WTC11 (cell line): ENCODE measurements around the gene ATG5. TPM values are rescaled to one million over a fixed set of nuclear protein-coding genes. Genes with fewer than 3 reads are reported as not detected.

Experiments used
- ATAC-seq: fragments of 200-7000 bp; cut with Tn5 transposase; 2 replicates; pipeline ENCODE4 v1.10.0; 2021; ENCODE audit warnings: mild to moderate bottlenecking, moderate library complexity
- CTCF ChIA-PET: fragments of 300-600 bp; sonication (Branson Sonifier 250); formaldehyde crosslinking; loops from one replicate; lab custom pipeline; 2021; ENCODE audit warnings: antibody characterized with exemption; lab: Charles Lee
- POLR2A ChIA-PET: fragments of 350-600 bp; sonication (Branson Sonifier 250); formaldehyde crosslinking; loops from one replicate; lab custom pipeline; 2021; ENCODE audit warnings: antibody characterized with exemption; lab: Charles Lee
- DNase-seq: peaks from one replicate; pipeline ENCODE4 v3.0.0; 2021; ENCODE audit warnings: low spot score
- H3K27ac Mint-ChIP-seq: 2 replicates; pipeline ENCODE4 v1.8.0; 2021; ENCODE audit warnings: mixed read lengths
- H3K27me3 Mint-ChIP-seq: 2 replicates; pipeline ENCODE4 v1.8.0; 2021; ENCODE audit warnings: low read depth, mild to moderate bottlenecking, moderate library complexity, mixed read lengths
- H3K36me3 Mint-ChIP-seq: 2 replicates; pipeline ENCODE4 v1.8.0; 2021; ENCODE audit warnings: mixed read lengths
- H3K4me1 Mint-ChIP-seq: 2 replicates; pipeline ENCODE4 v1.8.0; 2022; ENCODE audit warnings: mixed read lengths
- H3K4me3 Mint-ChIP-seq: 2 replicates; pipeline ENCODE4 v1.8.0; 2021; ENCODE audit warnings: mild to moderate bottlenecking, moderate library complexity, mixed read lengths
- H3K9me3 Mint-ChIP-seq: 2 replicates; pipeline ENCODE4 v1.8.0; 2021; ENCODE audit warnings: mixed read lengths
- ARID4B ChIP-seq: sonication (generic); formaldehyde crosslinking; IDR thresholded peaks from 2 replicates; pipeline ENCODE4 v1.8.0; 2023; ENCODE audit warnings: missing genetic modification reagents, mild to moderate bottlenecking, borderline replicate concordance
- E2F1 ChIP-seq: sonication (generic); formaldehyde crosslinking; IDR thresholded peaks from 2 replicates; pipeline ENCODE4 v1.8.0; 2022; ENCODE audit warnings: mild to moderate bottlenecking, missing genetic modification reagents
- ELF4 ChIP-seq: sonication (generic); formaldehyde crosslinking; IDR thresholded peaks from 2 replicates; pipeline ENCODE4 v1.8.1; 2022; ENCODE audit warnings: low read depth, mild to moderate bottlenecking, moderate library complexity, missing genetic modification reagents
- ETV6 ChIP-seq: sonication (generic); formaldehyde crosslinking; IDR thresholded peaks from 2 replicates; pipeline ENCODE4 v1.8.1; 2022; ENCODE audit warnings: mild to moderate bottlenecking, missing genetic modification reagents
- GABPB1 ChIP-seq: sonication (generic); formaldehyde crosslinking; IDR thresholded peaks from 2 replicates; pipeline ENCODE4 v1.8.1; 2023; ENCODE audit warnings: mild to moderate bottlenecking, missing genetic modification reagents
- GTF2I ChIP-seq: fragments of 250-450 bp; sonication (Bioruptor Pico); conservative IDR thresholded peaks from 2 replicates; pipeline ENCODE4 v1.4.0; 2021; ENCODE audit warnings: mild to moderate bottlenecking
- IRF1 ChIP-seq: sonication (generic); formaldehyde crosslinking; IDR thresholded peaks from 2 replicates; pipeline ENCODE4 v1.8.0; 2023; ENCODE audit warnings: missing genetic modification reagents
- MXD4 ChIP-seq: fragments of 250-450 bp; sonication (Bioruptor Pico); IDR thresholded peaks from 2 replicates; pipeline ENCODE4 v1.8.0; 2021; ENCODE audit warnings: mild to moderate bottlenecking, moderate library complexity, borderline replicate concordance
- NFATC4 ChIP-seq: fragments of 250-450 bp; sonication (Bioruptor Pico); IDR thresholded peaks from 2 replicates; pipeline ENCODE4 v1.9.0; 2021; ENCODE audit warnings: mild to moderate bottlenecking
- RORB ChIP-seq: fragments of 250-450 bp; sonication (Bioruptor Pico); IDR thresholded peaks from 2 replicates; pipeline ENCODE4 v1.9.0; 2021; ENCODE audit warnings: mild to moderate bottlenecking
- TEAD4 ChIP-seq: sonication (generic); formaldehyde crosslinking; IDR thresholded peaks from 2 replicates; pipeline ENCODE4 v1.8.0; 2022; ENCODE audit warnings: mild to moderate bottlenecking, missing genetic modification reagents
- TP53 ChIP-seq: sonication (generic); formaldehyde crosslinking; IDR thresholded peaks from 2 replicates; pipeline ENCODE4 v1.8.1; 2023; ENCODE audit warnings: mild to moderate bottlenecking, missing genetic modification reagents
- ZBTB21 ChIP-seq: sonication (generic); formaldehyde crosslinking; IDR thresholded peaks from 2 replicates; pipeline ENCODE4 v1.8.1; 2023; ENCODE audit warnings: mild to moderate bottlenecking, missing genetic modification reagents, borderline replicate concordance
- ZNF121 ChIP-seq: sonication (generic); formaldehyde crosslinking; IDR thresholded peaks from 2 replicates; pipeline ENCODE4 v1.8.0; 2023; ENCODE audit warnings: missing genetic modification reagents
- ZNF138 ChIP-seq: sonication (generic); formaldehyde crosslinking; conservative IDR thresholded peaks from 2 replicates; pipeline ENCODE4 v1.8.1; 2022; ENCODE audit warnings: mild to moderate bottlenecking, moderate library complexity, missing genetic modification reagents
- total RNA-seq: library from RNA; stranded (reverse); gene quantifications from 3 replicates; pipeline ENCODE4 v1.2.3, GENCODE V29; 2021
- TF ChIP-seq, protein P1 (sequence below): fragments of 200-600 bp; IDR thresholded peaks from 2 replicates; pipeline ENCODE4 v1.8.0; 2022; ENCODE audit warnings: antibody characterized with exemption
- TF ChIP-seq, protein P2 (sequence below): sonication (generic); formaldehyde crosslinking; IDR thresholded peaks from 2 replicates; pipeline ENCODE4 v1.8.0; 2022; ENCODE audit warnings: mild to moderate bottlenecking, missing genetic modification reagents
- TF ChIP-seq, protein P3 (sequence below): fragments of 250-450 bp; sonication (Bioruptor Pico); IDR thresholded peaks from 2 replicates; pipeline ENCODE4 v1.8.0; 2021; ENCODE audit warnings: mild to moderate bottlenecking
- TF ChIP-seq, protein P4 (sequence below): sonication (generic); formaldehyde crosslinking; IDR thresholded peaks from 2 replicates; pipeline ENCODE4 v1.8.1; 2023; ENCODE audit warnings: mild to moderate bottlenecking, missing genetic modification reagents
- TF ChIP-seq, protein P5 (sequence below): sonication (generic); formaldehyde crosslinking; IDR thresholded peaks from 2 replicates; pipeline ENCODE4 v1.8.0; 2022; ENCODE audit warnings: missing genetic modification reagents

ATG5 gene
- total RNA-seq, 1 experiment from 2014 or later, result 32.6 TPM

- TF ChIP-seq, protein P1, sequence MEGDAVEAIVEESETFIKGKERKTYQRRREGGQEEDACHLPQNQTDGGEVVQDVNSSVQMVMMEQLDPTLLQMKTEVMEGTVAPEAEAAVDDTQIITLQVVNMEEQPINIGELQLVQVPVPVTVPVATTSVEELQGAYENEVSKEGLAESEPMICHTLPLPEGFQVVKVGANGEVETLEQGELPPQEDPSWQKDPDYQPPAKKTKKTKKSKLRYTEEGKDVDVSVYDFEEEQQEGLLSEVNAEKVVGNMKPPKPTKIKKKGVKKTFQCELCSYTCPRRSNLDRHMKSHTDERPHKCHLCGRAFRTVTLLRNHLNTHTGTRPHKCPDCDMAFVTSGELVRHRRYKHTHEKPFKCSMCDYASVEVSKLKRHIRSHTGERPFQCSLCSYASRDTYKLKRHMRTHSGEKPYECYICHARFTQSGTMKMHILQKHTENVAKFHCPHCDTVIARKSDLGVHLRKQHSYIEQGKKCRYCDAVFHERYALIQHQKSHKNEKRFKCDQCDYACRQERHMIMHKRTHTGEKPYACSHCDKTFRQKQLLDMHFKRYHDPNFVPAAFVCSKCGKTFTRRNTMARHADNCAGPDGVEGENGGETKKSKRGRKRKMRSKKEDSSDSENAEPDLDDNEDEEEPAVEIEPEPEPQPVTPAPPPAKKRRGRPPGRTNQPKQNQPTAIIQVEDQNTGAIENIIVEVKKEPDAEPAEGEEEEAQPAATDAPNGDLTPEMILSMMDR, result no peak
- TF ChIP-seq, protein P2, sequence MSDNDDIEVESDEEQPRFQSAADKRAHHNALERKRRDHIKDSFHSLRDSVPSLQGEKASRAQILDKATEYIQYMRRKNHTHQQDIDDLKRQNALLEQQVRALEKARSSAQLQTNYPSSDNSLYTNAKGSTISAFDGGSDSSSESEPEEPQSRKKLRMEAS (CRISPR knock-in tag), result no peak
- TF ChIP-seq ZBTB21 (CRISPR knock-in tag), result no peak
- TF ChIP-seq TP53 (CRISPR knock-in tag), result no peak
- no peak for TF ChIP-seq ZNF138 (CRISPR knock-in tag)
These were observed 32.4 kb downstream of the ATG5 start (continued) for GRCh38 chr6:106293116-106293515.

GRCh38 chr6:106290954-106291353 is 34.6 kb downstream of the ATG5 start:
- H3K4me1 Mint-ChIP-seq, result peaks cover 27% of the 10 kb centered on the region
- TF ChIP-seq ARID4B (no peak), E2F1 (CRISPR knock-in tag) (no peak), RORB (CRISPR knock-in tag) (no peak), TEAD4 (no peak), GABPB1 (CRISPR knock-in tag) (no peak), ELF4 (CRISPR knock-in tag) (no peak), NFATC4 (CRISPR knock-in tag) (no peak), IRF1 (no peak), ZNF121 (no peak), ETV6 (CRISPR knock-in tag) (no peak), GTF2I (CRISPR knock-in tag) (no peak), MXD4 (CRISPR knock-in tag) (no peak)
- TF ChIP-seq, protein P3, sequence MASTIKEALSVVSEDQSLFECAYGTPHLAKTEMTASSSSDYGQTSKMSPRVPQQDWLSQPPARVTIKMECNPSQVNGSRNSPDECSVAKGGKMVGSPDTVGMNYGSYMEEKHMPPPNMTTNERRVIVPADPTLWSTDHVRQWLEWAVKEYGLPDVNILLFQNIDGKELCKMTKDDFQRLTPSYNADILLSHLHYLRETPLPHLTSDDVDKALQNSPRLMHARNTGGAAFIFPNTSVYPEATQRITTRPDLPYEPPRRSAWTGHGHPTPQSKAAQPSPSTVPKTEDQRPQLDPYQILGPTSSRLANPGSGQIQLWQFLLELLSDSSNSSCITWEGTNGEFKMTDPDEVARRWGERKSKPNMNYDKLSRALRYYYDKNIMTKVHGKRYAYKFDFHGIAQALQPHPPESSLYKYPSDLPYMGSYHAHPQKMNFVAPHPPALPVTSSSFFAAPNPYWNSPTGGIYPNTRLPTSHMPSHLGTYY (CRISPR knock-in tag), result no peak
- TF ChIP-seq, protein P4, sequence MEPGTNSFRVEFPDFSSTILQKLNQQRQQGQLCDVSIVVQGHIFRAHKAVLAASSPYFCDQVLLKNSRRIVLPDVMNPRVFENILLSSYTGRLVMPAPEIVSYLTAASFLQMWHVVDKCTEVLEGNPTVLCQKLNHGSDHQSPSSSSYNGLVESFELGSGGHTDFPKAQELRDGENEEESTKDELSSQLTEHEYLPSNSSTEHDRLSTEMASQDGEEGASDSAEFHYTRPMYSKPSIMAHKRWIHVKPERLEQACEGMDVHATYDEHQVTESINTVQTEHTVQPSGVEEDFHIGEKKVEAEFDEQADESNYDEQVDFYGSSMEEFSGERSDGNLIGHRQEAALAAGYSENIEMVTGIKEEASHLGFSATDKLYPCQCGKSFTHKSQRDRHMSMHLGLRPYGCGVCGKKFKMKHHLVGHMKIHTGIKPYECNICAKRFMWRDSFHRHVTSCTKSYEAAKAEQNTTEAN (CRISPR knock-in tag), result no peak
- TF ChIP-seq, protein P5, sequence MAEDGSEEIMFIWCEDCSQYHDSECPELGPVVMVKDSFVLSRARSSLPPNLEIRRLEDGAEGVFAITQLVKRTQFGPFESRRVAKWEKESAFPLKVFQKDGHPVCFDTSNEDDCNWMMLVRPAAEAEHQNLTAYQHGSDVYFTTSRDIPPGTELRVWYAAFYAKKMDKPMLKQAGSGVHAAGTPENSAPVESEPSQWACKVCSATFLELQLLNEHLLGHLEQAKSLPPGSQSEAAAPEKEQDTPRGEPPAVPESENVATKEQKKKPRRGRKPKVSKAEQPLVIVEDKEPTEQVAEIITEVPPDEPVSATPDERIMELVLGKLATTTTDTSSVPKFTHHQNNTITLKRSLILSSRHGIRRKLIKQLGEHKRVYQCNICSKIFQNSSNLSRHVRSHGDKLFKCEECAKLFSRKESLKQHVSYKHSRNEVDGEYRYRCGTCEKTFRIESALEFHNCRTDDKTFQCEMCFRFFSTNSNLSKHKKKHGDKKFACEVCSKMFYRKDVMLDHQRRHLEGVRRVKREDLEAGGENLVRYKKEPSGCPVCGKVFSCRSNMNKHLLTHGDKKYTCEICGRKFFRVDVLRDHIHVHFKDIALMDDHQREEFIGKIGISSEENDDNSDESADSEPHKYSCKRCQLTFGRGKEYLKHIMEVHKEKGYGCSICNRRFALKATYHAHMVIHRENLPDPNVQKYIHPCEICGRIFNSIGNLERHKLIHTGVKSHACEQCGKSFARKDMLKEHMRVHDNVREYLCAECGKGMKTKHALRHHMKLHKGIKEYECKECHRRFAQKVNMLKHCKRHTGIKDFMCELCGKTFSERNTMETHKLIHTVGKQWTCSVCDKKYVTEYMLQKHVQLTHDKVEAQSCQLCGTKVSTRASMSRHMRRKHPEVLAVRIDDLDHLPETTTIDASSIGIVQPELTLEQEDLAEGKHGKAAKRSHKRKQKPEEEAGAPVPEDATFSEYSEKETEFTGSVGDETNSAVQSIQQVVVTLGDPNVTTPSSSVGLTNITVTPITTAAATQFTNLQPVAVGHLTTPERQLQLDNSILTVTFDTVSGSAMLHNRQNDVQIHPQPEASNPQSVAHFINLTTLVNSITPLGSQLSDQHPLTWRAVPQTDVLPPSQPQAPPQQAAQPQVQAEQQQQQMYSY (CRISPR knock-in tag), result no peak
- TF ChIP-seq, all 79 proteins: peak for 0
- peaks cover 4% of the 10 kb centered on the region; the same call in 1 of the 2 replicates for H3K9me3 Mint-ChIP-seq
- DNase-seq, result no peak
- ATAC-seq, result no peak
- ChIA-PET CTCF (no interaction called here), POLR2A (no interaction called here)
- H3K27ac Mint-ChIP-seq, result no peak overlapping the region
- H3K36me3 Mint-ChIP-seq, result peaks cover 24% of the 10 kb centered on the region
- no peaks in the 10 kb centered on the region for H3K27me3 Mint-ChIP-seq
- no peak overlapping the region for H3K4me3 Mint-ChIP-seq
